CD14-positive monocyte (primary cell): ENCODE measurements around the gene ZBTB7A. TPM values are rescaled to one million over a fixed set of nuclear protein-coding genes. Genes with fewer than 3 reads are reported as not detected.

Experiments
- DNase-seq, 3 donors: peaks; one replicate each; pipeline ENCODE4 v3.0.0-alpha.2; 2011 to 2022
- H2AFZ ChIP-seq: 2 replicates; pipeline ENCODE4 v1.6.0; 2012; ENCODE audit warnings: mild to moderate bottlenecking, low read depth, low read length, inconsistent platforms; ENCODE audit not compliant: insufficient read depth, poor library complexity, severe bottlenecking
- H3K27ac ChIP-seq, 2 donors: 1 replicate in 1 of 2; 2 replicates in 1 of 2; pipeline ENCODE4 v1.5.1; 2012 to 2013; ENCODE audit warnings: low read length in 2 of 2, control low read depth in 1 of 2, inconsistent platforms in 1 of 2, low read depth in 1 of 2, mild to moderate bottlenecking in 1 of 2
- H3K27me3 ChIP-seq, 2 donors: one replicate each; pipeline versions ENCODE4 v1.6.0 to v1.6.1; 2011 to 2013; ENCODE audit warnings: low read length in 2 of 2; ENCODE audit not compliant: control insufficient read depth in 2 of 2, insufficient read depth in 2 of 2
- H3K36me3 ChIP-seq, 2 donors: replicated peaks in 1 of 2; 1 replicate in 1 of 2; 2 replicates in 1 of 2; pipeline versions ENCODE4 v1.5.1 to v1.6.1; 2012 to 2013; ENCODE audit warnings: low read length in 2 of 2, control low read depth in 1 of 2, inconsistent platforms in 1 of 2, mild to moderate bottlenecking in 1 of 2; ENCODE audit not compliant: insufficient read depth in 2 of 2, control insufficient read depth in 1 of 2
- H3K4me1 ChIP-seq, 2 donors: 1 replicate in 1 of 2; 2 replicates in 1 of 2; pipeline versions ENCODE4 v1.5.1 to v1.6.1; 2012 to 2013; ENCODE audit warnings: low read length in 2 of 2, control low read depth in 1 of 2, inconsistent platforms in 1 of 2, mild to moderate bottlenecking in 1 of 2, moderate library complexity in 1 of 2; ENCODE audit not compliant: insufficient read depth in 2 of 2, control insufficient read depth in 1 of 2
- H3K4me2 ChIP-seq: replicated peaks from 2 replicates; pipeline ENCODE3; 2012; ENCODE audit warnings: low read length, moderate library complexity, mild to moderate bottlenecking; ENCODE audit not compliant: poor library complexity, severe bottlenecking; ENCODE audit errors: extremely low read depth
- H3K4me3 ChIP-seq, 3 experiments: fragments of 200-600 bp in 1 of 3; sonication (generic) in 1 of 3; replicated peaks in 1 of 3; 1 replicate in 2 of 3; 2 replicates in 1 of 3; pipeline ENCODE4 v1.5.1; 2011 to 2013; ENCODE audit warnings: low read length in 3 of 3, mild to moderate bottlenecking in 3 of 3, control low read depth in 2 of 3, low read depth in 2 of 3, inconsistent platforms in 1 of 3, moderate library complexity in 1 of 3
- H3K79me2 ChIP-seq: 2 replicates; pipeline ENCODE4 v1.6.0; 2012; ENCODE audit warnings: mild to moderate bottlenecking, control low read depth, inconsistent platforms, low read length, moderate library complexity; ENCODE audit not compliant: insufficient read depth
- H3K9ac ChIP-seq: 2 replicates; pipeline ENCODE4 v1.6.0; 2017; ENCODE audit warnings: low read length, mild to moderate bottlenecking; ENCODE audit not compliant: insufficient read depth, poor library complexity, severe bottlenecking
- H3K9me3 ChIP-seq, 2 donors: replicated peaks in 1 of 2; 1 replicate in 1 of 2; 2 replicates in 1 of 2; pipeline versions ENCODE4 v1.5.1 to v1.6.1; 2012 to 2013; ENCODE audit warnings: low read length in 2 of 2, control low read depth in 1 of 2; ENCODE audit not compliant: control insufficient read depth in 1 of 2, insufficient read depth in 1 of 2
- H4K20me1 ChIP-seq: 2 replicates; pipeline ENCODE4 v1.6.0; 2012; ENCODE audit warnings: mild to moderate bottlenecking, low read length, control low read depth, moderate library complexity; ENCODE audit not compliant: insufficient read depth
- H3K27ac Mint-ChIP-seq, 7 donors: one replicate each; pipeline ENCODE4 v1.8.0; 2020; ENCODE audit warnings: mild to moderate bottlenecking in 7 of 7, mixed read lengths in 7 of 7, moderate library complexity in 6 of 7, inconsistent platforms in 2 of 7
- H3K27me3 Mint-ChIP-seq, 3 donors: one replicate each; pipeline ENCODE4 v1.8.0; 2021 to 2022; ENCODE audit warnings: low read depth in 3 of 3, mild to moderate bottlenecking in 3 of 3, mixed read lengths in 3 of 3, moderate library complexity in 3 of 3, inconsistent platforms in 1 of 3
- H3K36me3 Mint-ChIP-seq, 2 donors: one replicate each; pipeline ENCODE4 v1.8.0; 2020; ENCODE audit warnings: mixed read lengths in 2 of 2, inconsistent platforms in 1 of 2, mild to moderate bottlenecking in 1 of 2
- H3K4me1 Mint-ChIP-seq: one replicate; pipeline ENCODE4 v1.8.0; 2020; ENCODE audit warnings: mild to moderate bottlenecking, mixed read lengths
- H3K4me3 Mint-ChIP-seq, 2 donors: one replicate each; pipeline ENCODE4 v1.8.0; 2020; ENCODE audit warnings: mild to moderate bottlenecking in 2 of 2, mixed read lengths in 2 of 2, moderate library complexity in 1 of 2
- H3K9me3 Mint-ChIP-seq, 7 donors: one replicate each; pipeline ENCODE4 v1.8.0; 2020 to 2022; ENCODE audit warnings: mixed read lengths in 7 of 7, mild to moderate bottlenecking in 6 of 7, moderate library complexity in 6 of 7, inconsistent platforms in 2 of 7
- WGBS: methylation state at CpG from one replicate; pipeline ENCODE4 v1.1.5; 2013; ENCODE audit warnings: missing lambda C conversion rate; ENCODE audit not compliant: insufficient coverage; 5-methylcytosine and 5-hydroxymethylcytosine counted together
- intact Hi-C, 2 donors: fragments of 100-400 bp; cut with micrococcal nuclease; formaldehyde crosslinking; loops; one replicate each; pipeline versions ENCODE4 v1.15.0 to v1.15.1; 2023
- polyA plus RNA-seq, 3 donors: library from polyadenylated mRNA; depleted of rRNA in 1 of 3; unstranded in 2 of 3; stranded (reverse) in 1 of 3; fragments of 300-500 nt in 2 of 3; fragments of >200 nt in 1 of 3; fragmentation: Illumina TruSeq in 2 of 3; gene quantifications; 1 replicate in 2 of 3; 2 replicates in 1 of 3; pipeline ENCODE4 v1.2.3, GENCODE V29; 2012 to 2021
- TF ChIP-seq, protein P1 (sequence below): fragments of 200-600 bp; IDR thresholded peaks from one replicate; pipeline ENCODE4 v1.8.0; 2022; ENCODE audit warnings: antibody characterized with exemption, mild to moderate bottlenecking

The ZBTB7A gene
- polyA plus RNA-seq, 3 donors: 18.0 to 31.5 (median 20.2) TPM

GRCh38 chr19:4042731-4043082 lies 24.0 kb downstream of the ZBTB7A start:
- Mint-ChIP-seq H3K36me3 (peaks cover 27 to 48% of the 10 kb centered on the region in 2 donors), H3K27me3 (peaks cover 0 to 3% (median 0%) of the 10 kb centered on the region in 3 donors), H3K4me1 (no peaks in the 10 kb centered on the region), H3K27ac (peak overlapping the region in 2 of 7 donors; percentile 19 to 57), H3K4me3 (no peak overlapping the region), H3K9me3 (no peaks in the 10 kb centered on the region)
- intact Hi-C loops: no loop called here
- 84% methylated on average over 9 of the region's 14 CpGs for WGBS
- no peaks in the 10 kb centered on the region for H3K27me3 ChIP-seq
- H2AFZ ChIP-seq: no peak overlapping the region
- no peak overlapping the region for H3K4me2 ChIP-seq
- no peak overlapping the region for H3K9ac ChIP-seq
- TF ChIP-seq, protein P1, sequence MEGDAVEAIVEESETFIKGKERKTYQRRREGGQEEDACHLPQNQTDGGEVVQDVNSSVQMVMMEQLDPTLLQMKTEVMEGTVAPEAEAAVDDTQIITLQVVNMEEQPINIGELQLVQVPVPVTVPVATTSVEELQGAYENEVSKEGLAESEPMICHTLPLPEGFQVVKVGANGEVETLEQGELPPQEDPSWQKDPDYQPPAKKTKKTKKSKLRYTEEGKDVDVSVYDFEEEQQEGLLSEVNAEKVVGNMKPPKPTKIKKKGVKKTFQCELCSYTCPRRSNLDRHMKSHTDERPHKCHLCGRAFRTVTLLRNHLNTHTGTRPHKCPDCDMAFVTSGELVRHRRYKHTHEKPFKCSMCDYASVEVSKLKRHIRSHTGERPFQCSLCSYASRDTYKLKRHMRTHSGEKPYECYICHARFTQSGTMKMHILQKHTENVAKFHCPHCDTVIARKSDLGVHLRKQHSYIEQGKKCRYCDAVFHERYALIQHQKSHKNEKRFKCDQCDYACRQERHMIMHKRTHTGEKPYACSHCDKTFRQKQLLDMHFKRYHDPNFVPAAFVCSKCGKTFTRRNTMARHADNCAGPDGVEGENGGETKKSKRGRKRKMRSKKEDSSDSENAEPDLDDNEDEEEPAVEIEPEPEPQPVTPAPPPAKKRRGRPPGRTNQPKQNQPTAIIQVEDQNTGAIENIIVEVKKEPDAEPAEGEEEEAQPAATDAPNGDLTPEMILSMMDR: no peak
- peaks cover 96% of the 10 kb centered on the region for H4K20me1 ChIP-seq
- no peak overlapping the region for H3K4me3 ChIP-seq
- H3K79me2 ChIP-seq: peaks cover 53% of the 10 kb centered on the region
- DNase-seq: no peak
- peak overlapping the region; percentile 32 to 56 for H3K27ac ChIP-seq
- no peaks in the 10 kb centered on the region for H3K9me3 ChIP-seq
- H3K4me1 ChIP-seq: no peaks in the 10 kb centered on the region
- peaks cover 21 to 43% of the 10 kb centered on the region in 2 donors for H3K36me3 ChIP-seq

DNA sequence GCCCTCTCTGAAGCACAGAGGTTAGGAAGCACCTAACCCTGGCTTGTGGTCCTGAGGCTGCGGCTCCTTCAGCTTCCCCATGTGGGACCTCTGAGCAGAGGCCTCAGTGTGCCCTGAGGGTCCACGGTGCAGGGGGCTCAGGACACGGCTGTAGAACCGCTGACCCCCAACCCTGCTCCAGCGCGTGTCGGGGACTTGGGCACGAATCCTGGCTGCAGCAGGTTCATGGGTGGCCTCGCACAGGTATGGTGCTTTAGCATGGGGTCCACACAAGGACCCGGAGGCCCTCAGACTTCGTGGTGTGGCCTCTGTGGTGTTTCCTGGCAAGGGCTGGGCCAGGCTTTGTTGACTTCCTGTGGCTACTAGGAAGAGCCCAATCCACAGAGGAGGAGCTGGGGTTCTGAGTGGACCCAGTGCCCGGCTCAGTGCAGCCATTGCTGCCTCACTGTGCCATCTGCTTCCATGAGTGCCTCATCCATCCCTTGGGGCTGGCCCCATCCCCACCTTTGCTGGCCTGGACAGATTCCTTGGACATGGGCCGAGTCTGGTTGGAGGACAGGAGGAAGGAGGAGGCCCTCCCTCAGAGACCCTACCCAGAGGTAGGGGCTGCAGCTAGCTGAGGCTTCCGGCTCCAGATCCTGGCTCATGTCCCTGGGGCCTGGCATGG lies 24.5 kb downstream of the ZBTB7A start:
- Histone ChIP-seq H3K79me2 (peaks cover 53% of the 10 kb centered on the region), H3K27me3 (no peaks in the 10 kb centered on the region), H3K4me1 (no peaks in the 10 kb centered on the region), H3K9ac (no peak overlapping the region), H2AFZ (no peak overlapping the region), H3K27ac (peak overlapping the region; percentile 32 to 56), H4K20me1 (peaks cover 96% of the 10 kb centered on the region), H3K9me3 (no peaks in the 10 kb centered on the region), H3K4me2 (no peak overlapping the region), H3K4me3 (no peak overlapping the region), H3K36me3 (peaks cover 24 to 42% of the 10 kb centered on the region in 2 donors)
- peak overlapping the region in 3 of 7 donors; percentile 13 to 78 (median 30) for H3K27ac Mint-ChIP-seq
- no peak overlapping the region for H3K4me3 Mint-ChIP-seq
- WGBS: 91% methylated on average over 12 of the region's 14 CpGs
- no peak for DNase-seq
- intact Hi-C loops: no loop called here
- no peaks in the 10 kb centered on the region for H3K9me3 Mint-ChIP-seq
- no peaks in the 10 kb centered on the region for H3K4me1 Mint-ChIP-seq
- peaks cover 0 to 3% (median 0%) of the 10 kb centered on the region in 3 donors for H3K27me3 Mint-ChIP-seq
- peaks cover 25 to 48% of the 10 kb centered on the region in 2 donors for H3K36me3 Mint-ChIP-seq
- TF ChIP-seq, protein P1: no peak
